GM10266 (cell line): ENCODE data around the gene ZNF565.
"Not testable (repeated sequence)": the region's sequence is repeated elsewhere in the genome, so short reads cannot be mapped to it uniquely, and the experiment has no call there.

Source experiments
- DNase-seq: peaks from one replicate; pipeline ENCODE4 v3.0.0; 2012; ENCODE audit errors: extremely low spot score
- CTCF ChIP-seq: IDR thresholded peaks from 2 replicates; pipeline ENCODE4 v1.5.1; 2012; ENCODE audit warnings: mild to moderate bottlenecking, low read depth; ENCODE audit not compliant: control insufficient read depth, insufficient read depth; ENCODE audit errors: missing control alignments

ZNF565 gene

GRCh38 chr19:36236304-36236945, 22.0 kb upstream of the ZNF565 start:
- TF ChIP-seq CTCF = no peak
- DNase-seq = no peak

- DNase-seq = not testable (repeated sequence)
These were observed 19.2 kb upstream of the ZNF565 start for GRCh38 chr19:36233626-36234025.

DNA sequence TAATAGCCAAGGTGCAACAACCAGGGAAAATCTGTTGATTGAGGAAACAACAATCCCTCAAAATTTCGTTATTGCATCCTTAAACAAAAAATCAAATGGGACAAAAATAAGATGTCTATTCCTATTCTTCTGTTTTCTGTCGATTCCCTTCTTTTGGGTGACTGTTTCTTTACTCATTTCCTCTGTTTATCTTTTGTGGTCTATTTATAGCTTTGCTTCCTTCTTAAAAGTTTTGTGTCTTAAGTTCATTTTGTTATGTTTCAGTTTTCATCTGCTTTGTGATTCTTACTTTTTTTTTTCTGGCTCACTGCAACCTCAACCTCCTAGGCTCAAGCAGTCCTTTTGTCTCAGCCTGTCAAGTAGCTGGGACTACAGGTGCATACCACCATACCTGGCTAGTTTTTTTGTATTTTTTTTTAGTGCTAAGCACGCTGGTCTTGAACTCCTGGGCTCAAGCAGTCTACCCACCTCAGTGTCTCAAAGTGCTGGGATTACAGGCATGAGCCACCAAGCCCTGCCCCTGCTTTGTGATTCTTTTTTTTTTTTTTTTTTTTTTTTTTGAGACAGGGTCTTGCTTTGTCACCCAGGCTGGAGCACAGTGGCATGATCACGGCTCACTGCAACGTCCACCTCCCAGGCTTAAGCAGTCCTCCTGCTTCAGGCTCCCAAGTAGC, 10.9 kb upstream of the ZNF565 start:
- TF ChIP-seq CTCF = no peak
- no peak for DNase-seq

DNA sequence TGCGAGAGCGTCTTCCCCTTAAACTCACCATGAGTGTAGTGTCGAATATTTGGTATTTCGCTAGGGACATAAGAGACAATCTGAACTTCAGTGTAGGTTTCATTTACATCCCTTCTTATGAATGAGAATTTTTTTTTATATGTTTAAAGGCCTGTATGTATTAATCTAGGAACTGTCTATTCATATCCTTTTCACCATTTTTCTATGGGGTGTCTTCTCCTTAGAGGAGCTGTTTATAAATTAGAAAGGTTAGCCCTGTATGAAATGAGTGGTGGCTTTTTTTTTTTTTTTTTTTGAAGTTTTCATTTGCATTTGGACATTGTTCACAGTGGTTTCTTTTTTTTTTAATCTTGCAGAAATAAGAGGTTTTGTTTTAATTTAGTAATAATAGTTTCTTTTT, 8.0 kb upstream of the ZNF565 start:
- no peak for DNase-seq
- TF ChIP-seq CTCF = no peak

DNA sequence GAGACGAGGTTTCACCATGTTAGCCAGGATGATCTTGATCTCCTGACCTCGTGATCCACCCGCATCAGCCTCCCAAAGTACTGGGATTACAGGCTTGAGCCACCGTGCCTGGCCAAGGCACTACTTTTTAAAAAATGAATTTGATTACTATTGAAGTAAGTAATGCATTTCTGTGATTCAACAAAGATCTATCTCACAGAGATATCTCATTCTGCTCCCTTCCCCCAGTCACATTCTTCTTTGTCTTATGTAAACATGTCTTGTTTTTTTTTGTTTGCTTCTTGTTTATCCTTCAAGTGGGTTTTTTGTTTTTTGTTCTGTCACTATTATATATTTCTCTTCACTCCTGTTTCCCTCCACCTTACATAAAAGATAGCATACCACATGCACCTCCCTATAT, 7.0 kb upstream of the ZNF565 start:
- DNase-seq = no peak
- TF ChIP-seq CTCF = no peak

DNA sequence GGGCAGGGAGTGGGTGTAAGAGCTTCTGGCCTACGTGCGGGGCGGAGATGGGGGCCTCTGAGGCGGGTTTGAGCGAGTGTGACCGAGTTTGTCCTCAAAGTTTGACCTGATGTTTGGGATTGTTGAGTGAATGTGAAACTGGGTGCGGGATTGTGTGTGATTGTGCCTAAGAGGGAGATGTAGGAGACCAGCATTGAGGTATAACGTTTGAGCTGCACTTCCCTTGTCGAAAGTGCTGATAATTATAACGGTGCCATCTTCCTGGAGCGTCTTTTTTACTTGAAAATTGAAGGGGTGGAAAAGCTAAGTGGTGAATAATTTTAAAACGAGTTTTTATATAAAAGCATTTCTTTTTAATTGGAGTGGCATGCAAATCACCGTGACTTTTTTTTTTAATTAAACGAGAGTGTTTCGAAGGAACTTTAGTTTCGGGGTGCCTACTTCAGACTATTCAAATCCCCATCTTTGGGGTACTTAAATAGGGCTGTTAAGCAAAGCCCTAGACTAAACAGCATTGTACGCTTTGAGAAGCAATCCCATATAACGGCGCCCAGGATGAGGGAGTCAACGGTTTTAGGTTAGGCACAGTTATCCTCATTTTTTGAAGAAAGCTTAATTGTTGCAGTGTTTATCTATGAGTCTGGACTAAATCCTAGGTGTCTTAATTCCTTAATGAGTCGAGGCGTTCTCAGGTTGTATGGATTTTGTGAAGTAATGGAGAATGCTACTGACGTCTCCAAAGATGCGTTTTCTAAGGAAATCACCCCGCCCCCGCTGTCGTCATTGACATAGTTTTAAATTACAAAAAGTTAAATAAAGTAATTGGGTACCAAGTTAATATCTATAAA, 1.0 kb upstream of the ZNF565 start:
- DNase-seq = no peak
- TF ChIP-seq CTCF = no peak

DNA sequence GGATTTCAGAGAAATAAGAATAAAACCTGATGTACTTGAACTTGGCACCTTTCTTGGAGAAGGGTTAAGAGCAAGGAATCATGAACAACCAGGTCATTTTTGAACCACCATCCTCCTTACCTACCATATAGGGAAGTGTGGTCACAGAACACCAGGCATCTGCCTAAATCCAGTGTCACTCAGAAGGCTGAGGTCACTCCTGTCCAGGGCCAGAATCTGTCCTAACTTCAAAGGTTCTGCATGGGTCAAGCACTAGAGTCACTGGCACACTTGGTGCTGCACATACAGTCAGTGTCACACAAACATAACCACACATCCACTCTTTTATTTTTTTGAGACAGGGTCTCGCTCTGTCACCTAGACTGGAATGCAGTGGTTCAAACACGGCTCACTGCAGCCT, 1.6 kb downstream of the ZNF565 start:
- DNase-seq = no peak
- TF ChIP-seq CTCF = no peak
